Panc1 (cell line): ENCODE data around the gene EPHA3. TPM values are rescaled to one million over a fixed set of nuclear protein-coding genes. Genes with fewer than 3 reads are reported as not detected.

Experiments
- ATAC-seq: fragments of 200-7000 bp; cut with Tn5 transposase; 2 replicates; pipeline ENCODE4 v1.9.1; 2020; ENCODE audit warnings: mild to moderate bottlenecking, moderate library complexity
- BruUV-seq: library from RNA; stranded (reverse); fragments of 400-500 nt; replicated peaks from 2 replicates; lab custom pipeline; 2021; lab: Mats Ljungman, UMichigan
- CTCF ChIA-PET: fragments of 300-600 bp; sonication (Branson Sonifier 250); formaldehyde crosslinking; loops from one replicate; lab custom pipeline; 2022; ENCODE audit warnings: antibody characterized with exemption; lab: Charles Lee
- POLR2A ChIA-PET: fragments of 300-600 bp; sonication (Branson Sonifier 250); formaldehyde crosslinking; loops from one replicate; lab custom pipeline; 2022; ENCODE audit warnings: antibody characterized with exemption; lab: Charles Lee
- DNase-seq: peaks from one replicate; pipeline ENCODE4 v3.0.0-alpha.2; 2010; ENCODE audit warnings: low read depth, low spot score
- H3K27ac ChIP-seq: 2 replicates; pipeline ENCODE4 v1.5.1; 2011; ENCODE audit warnings: mild to moderate bottlenecking, low read length, inconsistent platforms
- H3K27me3 ChIP-seq: fragments of 200-500 bp; sonication (Bioruptor generic); 2 replicates; pipeline ENCODE4 v1.6.0; 2014; ENCODE audit warnings: low read length, inconsistent platforms; ENCODE audit not compliant: control insufficient read depth, insufficient read depth
- H3K36me3 ChIP-seq: fragments of 200-500 bp; sonication (Bioruptor generic); 2 replicates; pipeline ENCODE4 v1.5.1; 2014; ENCODE audit warnings: inconsistent platforms, mild to moderate bottlenecking, low read length, moderate library complexity; ENCODE audit not compliant: control insufficient read depth, insufficient read depth
- H3K4me1 ChIP-seq: 2 replicates; pipeline ENCODE4 v1.5.1; 2011; ENCODE audit warnings: inconsistent platforms, mild to moderate bottlenecking, low read length, moderate library complexity; ENCODE audit not compliant: control insufficient read depth, insufficient read depth
- H3K4me3 ChIP-seq, 2 experiments: 2 replicates each; pipeline ENCODE4 v1.5.1; 2011 to 2012; ENCODE audit warnings: low read depth in 2 of 2, low read length in 2 of 2, mild to moderate bottlenecking in 2 of 2, inconsistent platforms in 1 of 2, moderate library complexity in 1 of 2
- H3K9me3 ChIP-seq: fragments of 200-500 bp; sonication (Bioruptor generic); 2 replicates; pipeline ENCODE4 v1.5.1; 2014; ENCODE audit warnings: low read depth, mild to moderate bottlenecking, inconsistent platforms, low read length, moderate library complexity; ENCODE audit not compliant: control insufficient read depth, insufficient read depth
- CTCF ChIP-seq: fragments of 450-650 bp; IDR thresholded peaks from 2 replicates; pipeline ENCODE4 v1.5.1; 2017; ENCODE audit warnings: mild to moderate bottlenecking
- POLR2AphosphoS5 ChIP-seq: IDR thresholded peaks from 2 replicates; pipeline ENCODE4 v1.6.1; 2012; ENCODE audit warnings: mild to moderate bottlenecking, low read depth, low read length, moderate library complexity
- REST ChIP-seq, 2 experiments: IDR thresholded peaks; 2 replicates each; pipeline ENCODE4 v1.6.1; 2011 to 2012; ENCODE audit warnings: low read depth in 2 of 2, control low read depth in 1 of 2, low read length in 1 of 2, mild to moderate bottlenecking in 1 of 2, moderate library complexity in 1 of 2; ENCODE audit not compliant: insufficient read depth in 1 of 2
- SIN3A ChIP-seq: IDR thresholded peaks from 2 replicates; pipeline ENCODE4 v1.6.1; 2012; ENCODE audit warnings: low read depth, mild to moderate bottlenecking, low read length, moderate library complexity, borderline replicate concordance; ENCODE audit not compliant: insufficient read depth
- TCF7L2 ChIP-seq: IDR thresholded peaks from 2 replicates; pipeline ENCODE4 v1.6.1; 2011; ENCODE audit warnings: mild to moderate bottlenecking, low read depth, low read length, inconsistent platforms
- in situ Hi-C: cut with HindIII; loops from 2 replicates; pipeline ENCODE4 v1.10.0; 2016; ENCODE audit warnings: low sequenced_read_pairs, low pct_unique_long_range_greater_than_20kb
- intact Hi-C: fragments of 100-400 bp; cut with micrococcal nuclease; formaldehyde crosslinking; loops from one replicate; pipeline ENCODE4 v1.10.0; 2022; ENCODE audit not compliant: unreplicated experiment
- total RNA-seq: library from RNA; stranded (reverse); gene quantifications from one replicate; pipeline ENCODE4 v1.2.1, GENCODE V29; 2021; ENCODE audit not compliant: unreplicated experiment

The EPHA3 gene
- total RNA-seq, 1 experiment from 2014 or later: 0.05 TPM

- Histone ChIP-seq H3K4me3 (no peak overlapping the region), H3K36me3 (no peaks in the 10 kb centered on the region), H3K4me1 (no peaks in the 10 kb centered on the region), H3K9me3 (no peaks in the 10 kb centered on the region), H3K27ac (no peak overlapping the region), H3K27me3 (no peaks in the 10 kb centered on the region)
- no peak for TF ChIP-seq POLR2AphosphoS5
- TF ChIP-seq REST (IDR thresholded peaks at IDR 0.05; ENCODE audit: insufficient read depth in 1 of 2, low read depth in 2 of 2, low read length in 1 of 2): no peak
- TF ChIP-seq CTCF: no peak
- TF ChIP-seq SIN3A: no peak
- no peak for TF ChIP-seq TCF7L2
- in situ Hi-C loops: no loop called here
- ChIA-PET CTCF (no interaction called here), POLR2A (no interaction called here)
- intact Hi-C loops: no loop called here
- no peak for ATAC-seq
- no TSS peak for BruUV-seq
- no peak for DNase-seq
These were observed 27.5 kb upstream of the EPHA3 start for GRCh38 chr3:89079944-89080343.

- intact Hi-C loops (no loop called here), in situ Hi-C loops (no loop called here)
- Histone ChIP-seq H3K4me3 (no peak overlapping the region), H3K9me3 (no peaks in the 10 kb centered on the region), H3K27ac (no peak overlapping the region), H3K36me3 (no peaks in the 10 kb centered on the region), H3K27me3 (no peaks in the 10 kb centered on the region), H3K4me1 (no peaks in the 10 kb centered on the region)
- TF ChIP-seq SIN3A (no peak), CTCF (no peak)
- DNase-seq (no peak), ATAC-seq (no peak)
- POLR2A ChIA-PET: no interaction called here
- CTCF ChIA-PET: no interaction called here
- no TSS peak for BruUV-seq
These were observed 19.6 kb upstream of the EPHA3 start for GRCh38 chr3:89087851-89088250.
